ENCODE results near the gene PNPLA7. TPM values are rescaled to one million over a fixed set of nuclear protein-coding genes. Genes with fewer than 3 reads are reported as not detected.

The PNPLA7 gene
- total and polyA plus RNA-seq, 2 donors (not counting 1 experiment from before 2014, with no cell fraction given): 18.7 to 29.9 TPM

DNA sequence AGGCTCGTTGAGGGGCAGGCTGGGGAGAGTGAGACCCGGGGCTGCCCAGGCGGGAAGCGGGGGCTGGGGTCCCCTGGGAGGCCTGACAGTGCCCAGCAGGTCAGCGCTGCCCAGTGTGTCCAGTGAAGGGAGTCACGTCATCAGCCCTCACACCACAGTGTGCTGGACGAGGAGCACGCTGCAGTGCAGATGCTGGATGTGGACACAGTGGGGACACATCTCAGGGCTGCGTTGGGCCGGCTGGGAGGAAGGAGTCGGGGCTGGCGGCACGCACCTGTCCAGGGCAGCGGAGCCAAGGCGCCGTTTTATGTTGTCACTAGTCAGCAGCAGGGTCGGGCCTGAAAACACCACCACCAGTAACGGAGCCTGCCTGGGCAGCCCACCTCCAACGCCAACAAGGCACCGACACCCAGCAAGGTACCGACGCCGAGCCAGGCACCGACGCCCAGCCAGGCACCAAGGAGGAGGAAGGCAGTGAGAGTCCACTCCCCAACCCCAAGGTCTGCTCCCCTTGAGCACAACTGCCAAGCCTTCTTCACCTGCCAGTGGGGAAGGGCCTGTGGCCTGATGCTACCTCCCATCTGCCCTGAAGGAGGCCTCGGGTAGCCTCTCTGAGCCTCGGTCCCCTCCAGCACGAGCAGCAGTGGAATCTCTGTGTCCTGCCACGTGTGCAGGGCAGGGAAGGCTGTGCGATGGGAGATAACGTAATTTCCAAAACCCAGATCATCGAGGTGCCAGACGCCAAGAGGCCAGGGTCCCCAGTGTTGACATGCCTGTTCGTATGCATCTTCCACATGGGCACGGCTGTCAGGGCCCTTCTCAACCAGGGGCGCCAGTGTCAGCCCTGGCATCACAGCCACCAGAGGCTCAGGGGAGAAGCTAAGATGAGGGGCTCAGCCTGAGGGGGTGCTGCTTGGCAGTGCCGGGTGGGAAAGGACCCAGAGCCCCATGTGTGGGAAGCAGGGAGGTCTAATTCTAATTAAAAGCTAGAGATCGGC lies 69.2 kb downstream of the PNPLA7 start:
- Histone ChIP-seq H2AFZ (ENCODE audit: insufficient read depth, low read depth, low read length, poor library complexity, severe bottlenecking) (no peak overlapping the region), H3K9ac (ENCODE audit: low read length) (no peak overlapping the region), H3K4me1 (ENCODE audit: control insufficient read depth in 2 of 2, insufficient read depth in 2 of 2, low read length in 2 of 2) (no peaks in the 10 kb centered on the region), H3K36me3 (replicated peaks in 1 of 2; ENCODE audit: control extremely low read depth in 1 of 2, control insufficient read depth in 1 of 2, extremely low read depth in 1 of 2, insufficient read depth in 2 of 2, low read length in 1 of 2) (no peaks in the 10 kb centered on the region), H3K79me2 (ENCODE audit: control insufficient read depth, insufficient read depth, low read length) (no peaks in the 10 kb centered on the region), H3K4me2 (replicated peaks; ENCODE audit: low read depth, low read length, poor library complexity, severe bottlenecking) (no peak overlapping the region), H3K27ac (ENCODE audit: low read length in 2 of 2) (no peak overlapping the region), H4K20me1 (ENCODE audit: control insufficient read depth, insufficient read depth, low read length, poor library complexity, severe bottlenecking) (no peaks in the 10 kb centered on the region), H3K27me3 (replicated peaks in 1 of 4; ENCODE audit: control extremely low read depth in 1 of 4, control insufficient read depth in 3 of 4, insufficient read depth in 4 of 4, low read length in 3 of 4) (no peaks in the 10 kb centered on the region), H3K4me3 (ENCODE audit: control extremely low read depth in 1 of 5, extremely low read depth in 1 of 5, insufficient read depth in 1 of 5, low read depth in 2 of 5, low read length in 4 of 5) (no peak overlapping the region), H3K9me3 (ENCODE audit: control extremely low read depth in 1 of 3, control insufficient read depth in 2 of 3, insufficient read depth in 1 of 3, low read length in 2 of 3) (peaks cover 0 to 5% (median 3%) of the 10 kb centered on the region in 3 donors)
- ATAC-seq (ENCODE audit: low read depth) (no peak), DNase-seq (no peak)
- Mint-ChIP-seq H3K27ac (no peak overlapping the region), H3K4me1 (no peaks in the 10 kb centered on the region), H3K27me3 (no peaks in the 10 kb centered on the region), H3K4me3 (no peak overlapping the region), H3K9me3 (ENCODE audit: insufficient read depth) (peaks cover 2% of the 10 kb centered on the region)
- intact Hi-C loops (cut with micrococcal nuclease): no loop called here
- TF ChIP-seq, protein P1, sequence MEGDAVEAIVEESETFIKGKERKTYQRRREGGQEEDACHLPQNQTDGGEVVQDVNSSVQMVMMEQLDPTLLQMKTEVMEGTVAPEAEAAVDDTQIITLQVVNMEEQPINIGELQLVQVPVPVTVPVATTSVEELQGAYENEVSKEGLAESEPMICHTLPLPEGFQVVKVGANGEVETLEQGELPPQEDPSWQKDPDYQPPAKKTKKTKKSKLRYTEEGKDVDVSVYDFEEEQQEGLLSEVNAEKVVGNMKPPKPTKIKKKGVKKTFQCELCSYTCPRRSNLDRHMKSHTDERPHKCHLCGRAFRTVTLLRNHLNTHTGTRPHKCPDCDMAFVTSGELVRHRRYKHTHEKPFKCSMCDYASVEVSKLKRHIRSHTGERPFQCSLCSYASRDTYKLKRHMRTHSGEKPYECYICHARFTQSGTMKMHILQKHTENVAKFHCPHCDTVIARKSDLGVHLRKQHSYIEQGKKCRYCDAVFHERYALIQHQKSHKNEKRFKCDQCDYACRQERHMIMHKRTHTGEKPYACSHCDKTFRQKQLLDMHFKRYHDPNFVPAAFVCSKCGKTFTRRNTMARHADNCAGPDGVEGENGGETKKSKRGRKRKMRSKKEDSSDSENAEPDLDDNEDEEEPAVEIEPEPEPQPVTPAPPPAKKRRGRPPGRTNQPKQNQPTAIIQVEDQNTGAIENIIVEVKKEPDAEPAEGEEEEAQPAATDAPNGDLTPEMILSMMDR (IDR thresholded peaks at IDR 0.05): no peak
- no peak for TF ChIP-seq EZH2 (IDR thresholded peaks at IDR 0.05; ENCODE audit: borderline replicate concordance, insufficient read depth, low read depth, low read length, poor library complexity, severe bottlenecking)
- POLR2A ChIA-PET: no interaction called here
- CTCF ChIA-PET: no interaction called here
- WGBS (ENCODE audit: insufficient coverage): 94% methylated on average over 37 of the region's 38 CpGs

Data from B cell (primary cell).